HepG2 (cell line): ENCODE results near the gene FGA.

Experiments
- NFATC3 ChIP-seq: sonication (generic); formaldehyde crosslinking; IDR thresholded peaks from 2 replicates; pipeline ENCODE4 v1.5.1; 2020; ENCODE audit warnings: mild to moderate bottlenecking, missing genetic modification reagents
- RFX5 ChIP-seq: IDR thresholded peaks from 2 replicates; pipeline ENCODE4 v1.6.1; 2011; ENCODE audit warnings: low read depth, low read length, improper control_type of control experiment
- ZNF431 ChIP-seq: sonication (generic); formaldehyde crosslinking; IDR thresholded peaks from 2 replicates; pipeline ENCODE4 v1.9.0; 2022; ENCODE audit warnings: missing genetic modification reagents, low read depth, mild to moderate bottlenecking, borderline replicate concordance

GRCh38 chr4:154562697-154563254, 27.8 kb downstream of the FGA start, which contains the start of gene FGB:
- no peak for TF ChIP-seq ZNF431
- no peak for TF ChIP-seq RFX5
- TF ChIP-seq NFATC3 (CRISPR knock-in tag), result no peak
